Transverse colon (tissue), 4 donors: ENCODE data around the gene SNX33. TPM values are rescaled to one million over a fixed set of nuclear protein-coding genes. Genes with fewer than 3 reads are reported as not detected.
A peak's percentile ranks its signal among the peaks of the same experiment; 100 is the strongest.
"Not testable (repeated sequence)": the region's sequence is repeated elsewhere in the genome, so short reads cannot be mapped to it uniquely, and the experiment has no call there.

Source experiments
- DNase-seq: peaks from one replicate; pipeline ENCODE4 v3.0.0-alpha.2; 2019
- H3K27ac ChIP-seq, 4 donors: fragments of 200-600 bp; sonication (generic); 2 replicates each; pipeline ENCODE4 v1.5.1; 2016 to 2018; ENCODE audit warnings: inconsistent platforms in 4 of 4
- H3K27me3 ChIP-seq: fragments of 200-600 bp; sonication (generic); 2 replicates; pipeline ENCODE4 v1.5.1; 2017; ENCODE audit warnings: inconsistent platforms
- H3K36me3 ChIP-seq, 4 donors: fragments of 200-600 bp; sonication (generic); 2 replicates each; pipeline ENCODE4 v1.5.1; 2017 to 2019; ENCODE audit warnings: inconsistent platforms in 4 of 4
- H3K4me1 ChIP-seq, 4 donors: fragments of 200-600 bp; sonication (generic); 2 replicates each; pipeline ENCODE4 v1.5.1; 2017 to 2020; ENCODE audit warnings: inconsistent platforms in 4 of 4
- H3K4me3 ChIP-seq, 4 donors: fragments of 200-600 bp; sonication (generic); 1 replicate in 1 of 4; 2 replicates in 3 of 4; pipeline versions ENCODE4 v1.5.1 to v1.6.1; 2017 to 2019; ENCODE audit warnings: inconsistent platforms in 4 of 4
- H3K9me3 ChIP-seq, 2 donors: fragments of 200-600 bp; sonication (generic); 2 replicates each; pipeline ENCODE4 v1.5.1; 2017 to 2019; ENCODE audit warnings: inconsistent platforms in 2 of 2
- CTCF ChIP-seq, 5 experiments: fragments of 200-600 bp in 3 of 5; fragments of 450-650 bp in 2 of 5; sonication (generic) in 3 of 5; IDR thresholded peaks; 1 replicate in 2 of 5; 2 replicates in 3 of 5; pipeline ENCODE4 v1.5.1; 2016 to 2017; ENCODE audit warnings: antibody characterized with exemption in 5 of 5, inconsistent platforms in 3 of 5, mild to moderate bottlenecking in 2 of 5, moderate library complexity in 1 of 5
- EP300 ChIP-seq: sonication (generic); formaldehyde crosslinking; IDR thresholded peaks from one replicate; pipeline ENCODE4 v1.6.1; 2017; ENCODE audit warnings: antibody characterized with exemption, low read depth
- POLR2A ChIP-seq: fragments of 450-650 bp; IDR thresholded peaks from one replicate; pipeline ENCODE4 v1.6.1; 2016; ENCODE audit warnings: antibody characterized with exemption, mild to moderate bottlenecking, moderate library complexity
- POLR2AphosphoS5 ChIP-seq, 3 donors: sonication (generic); formaldehyde crosslinking; IDR thresholded peaks; one replicate each; pipeline ENCODE4 v1.6.1; 2016; ENCODE audit warnings: antibody characterized with exemption in 3 of 3
- WGBS, 2 donors: methylation state at CpG; one replicate each; pipeline ENCODE4 v1.1.5; 2018; ENCODE audit warnings: low coverage in 1 of 2; 5-methylcytosine and 5-hydroxymethylcytosine counted together
- in situ Hi-C, 4 donors: fragments of 200-750 bp; cut with MboI; loops; one replicate each; pipeline versions ENCODE4 v1.15.0 to v1.15.1; 2017; ENCODE audit warnings: low sequenced_read_pairs in 3 of 4, low pct_ligation_motif_present in 1 of 4, low pct_unique_long_range_greater_than_20kb in 1 of 4
- intact Hi-C: fragments of 100-400 bp; cut with DNase I; formaldehyde crosslinking; loops from one replicate; pipeline ENCODE4 v1.15.1; 2023; ENCODE audit warnings: low total_unique reads
- total RNA-seq, 4 donors: library from RNA; depleted of rRNA; stranded (reverse); fragments of >200 nt; gene quantifications; one replicate each; pipeline ENCODE4 v1.1.0, GENCODE V29; 2016

Gene SNX33
- total RNA-seq, 4 donors from 2014 or later: 26.5 to 52.0 (median 36.5) TPM

GRCh38 chr15:75701071-75702003 lies 53.6 kb downstream of the SNX33 start:
- intact Hi-C loops, in situ Hi-C loops, H3K4me3 ChIP-seq, H3K27me3 ChIP-seq, H3K9me3 ChIP-seq, H3K36me3 ChIP-seq, DNase-seq: not testable (repeated sequence)
- 75% methylated on average over 13 of the region's 13 CpGs; no CpG with 5 or more reads in 1 of the 2 donors for WGBS, 2 donors
- Histone ChIP-seq H3K4me1 (peaks cover 41 to 60% (median 47%) of the 10 kb centered on the region in 4 donors), H3K27ac (peak overlapping the region; percentile 84 to 94 (median 88))

- 69% methylated on average over 3 of the region's 6 CpGs; no CpG with 5 or more reads in 1 of the 2 donors for whole genome bisulfite sequencing, 2 donors
- no peak for TF ChIP-seq POLR2A
- H3K27ac ChIP-seq: peak overlapping the region; percentile 84 to 94 (median 88)
- H3K9me3 ChIP-seq: no peaks in the 10 kb centered on the region
- intact Hi-C loops: no loop called here
- peaks cover 31 to 58% (median 42%) of the 10 kb centered on the region in 4 donors for H3K4me1 ChIP-seq
- H3K36me3 ChIP-seq: no peaks in the 10 kb centered on the region
- no peak overlapping the region for H3K4me3 ChIP-seq
- no peak for DNase-seq
- no peaks in the 10 kb centered on the region for H3K27me3 ChIP-seq
- in situ Hi-C loops: no loop called here
Measured at GRCh38 chr15:75702436-75702835, 54.7 kb downstream of the SNX33 start.

GRCh38 chr15:75703440-75704262 lies 55.9 kb downstream of the SNX33 start:
- intact Hi-C loops, H3K9me3 ChIP-seq, DNase-seq, H3K27me3 ChIP-seq, in situ Hi-C loops, H3K4me3 ChIP-seq, H3K36me3 ChIP-seq: not testable (repeated sequence)
- Histone ChIP-seq H3K4me1 (peaks cover 25 to 56% (median 36%) of the 10 kb centered on the region in 4 donors), H3K27ac (peak overlapping the region; percentile 75 to 88 (median 82))
- 93% methylated on average over 10 of the region's 18 CpGs; no CpG with 5 or more reads in 1 of the 2 donors for WGBS, 2 donors

- peaks cover 25 to 59% (median 36%) of the 10 kb centered on the region in 4 donors for H3K4me1 ChIP-seq
- intact Hi-C loops: no loop called here
- no peaks in the 10 kb centered on the region for H3K27me3 ChIP-seq
- no peak overlapping the region for H3K4me3 ChIP-seq
- no peak for DNase-seq
- WGBS, 2 donors: 72% methylated on average over 6 of the region's 6 CpGs; no CpG with 5 or more reads in 1 of the 2 donors
- no peaks in the 10 kb centered on the region for H3K36me3 ChIP-seq
- H3K27ac ChIP-seq: peak overlapping the region; percentile 75 to 88 (median 82)
- in situ Hi-C loops: no loop called here
- TF ChIP-seq CTCF (IDR thresholded peaks at IDR 0.05) (no peak), POLR2AphosphoS5 (IDR thresholded peaks at IDR 0.05) (no peak), EP300 (no peak), POLR2A (no peak)
- no peaks in the 10 kb centered on the region for H3K9me3 ChIP-seq
Measured at GRCh38 chr15:75704263-75704615, 56.5 kb downstream of the SNX33 start.

- TF ChIP-seq EP300 (no peak), POLR2AphosphoS5 (IDR thresholded peaks at IDR 0.05) (no peak), POLR2A (no peak), CTCF (IDR thresholded peaks at IDR 0.05) (no peak)
- no peak for DNase-seq
- 95% methylated on average over 9 of the region's 9 CpGs; no CpG with 5 or more reads in 1 of the 2 donors for WGBS, 2 donors
- no peaks in the 10 kb centered on the region for H3K27me3 ChIP-seq
- intact Hi-C loops: no loop called here
- no peak overlapping the region for H3K4me3 ChIP-seq
- in situ Hi-C loops: no loop called here
- no peaks in the 10 kb centered on the region for H3K36me3 ChIP-seq
- peak overlapping the region; percentile 75 to 88 (median 82) for H3K27ac ChIP-seq
- peaks cover 25 to 58% (median 33%) of the 10 kb centered on the region in 4 donors for H3K4me1 ChIP-seq
- no peaks in the 10 kb centered on the region for H3K9me3 ChIP-seq
Measured at GRCh38 chr15:75704618-75705017, 56.9 kb downstream of the SNX33 start.

GRCh38 chr15:75705375-75705774 lies 57.7 kb downstream of the SNX33 start:
- peak overlapping the region; percentile 75 to 88 (median 82) for H3K27ac ChIP-seq
- peaks cover 23 to 52% (median 28%) of the 10 kb centered on the region in 4 donors for H3K4me1 ChIP-seq

More at GRCh38 chr15:75705375-75705774, 57.7 kb downstream of the SNX33 start:
- in situ Hi-C loops, H3K9me3 ChIP-seq, intact Hi-C loops, H3K4me3 ChIP-seq, H3K36me3 ChIP-seq, DNase-seq, H3K27me3 ChIP-seq: not testable (repeated sequence)
- 72 to 100% methylated on average over 1 to 5 of the region's 5 CpGs for WGBS, 2 donors
